Activated CD8-positive, alpha-beta memory T cell treated with anti-CD3 and anti-CD28 coated beads, Interleukin-2, amount 10 ng/mL, durations not matched to agents 7 days and 5 days (primary cell): ENCODE measurements around the gene AKT2. TPM values are rescaled to one million over a fixed set of nuclear protein-coding genes. Genes with fewer than 3 reads are reported as not detected.
"Not testable (repeated sequence)": the region's sequence is repeated elsewhere in the genome, so short reads cannot be mapped to it uniquely, and the experiment has no call there.

Source experiments
- ATAC-seq: fragments of 150-1000 bp; cut with Tn5 transposase; one replicate; pipeline ENCODE4 v1.10.0; 2021; ENCODE audit warnings: moderate library complexity
- CTCF ChIA-PET: fragments of 350-600 bp; sonication (Branson Sonifier 250); formaldehyde crosslinking; loops from one replicate; lab custom pipeline; 2021; ENCODE audit warnings: antibody characterized with exemption; lab: Charles Lee
- DNase-seq: peaks from one replicate; pipeline ENCODE4 v3.0.0-alpha.2; 2020
- H3K27ac Mint-ChIP-seq: one replicate; pipeline ENCODE4 v1.8.0; 2021; ENCODE audit warnings: mild to moderate bottlenecking, mixed read lengths
- H3K27me3 Mint-ChIP-seq: one replicate; pipeline ENCODE4 v1.8.0; 2021; ENCODE audit warnings: mixed read lengths
- H3K36me3 Mint-ChIP-seq: one replicate; pipeline ENCODE4 v1.8.0; 2021; ENCODE audit warnings: mild to moderate bottlenecking, mixed read lengths
- H3K4me1 Mint-ChIP-seq: one replicate; pipeline ENCODE4 v1.8.0; 2021; ENCODE audit warnings: mixed read lengths
- H3K4me3 Mint-ChIP-seq: one replicate; pipeline ENCODE4 v1.8.0; 2021; ENCODE audit warnings: mild to moderate bottlenecking, moderate library complexity, mixed read lengths
- H3K9me3 Mint-ChIP-seq: one replicate; pipeline ENCODE4 v1.8.0; 2022; ENCODE audit warnings: low read depth, mixed read lengths
- total RNA-seq, 2 experiments: library from RNA; stranded (reverse); gene quantifications; one replicate each; pipeline ENCODE4 v1.2.3, GENCODE V29; 2021

AKT2 gene
- 100 to 1,000 TPM; 141 to 172 TPM for total RNA-seq

DNA sequence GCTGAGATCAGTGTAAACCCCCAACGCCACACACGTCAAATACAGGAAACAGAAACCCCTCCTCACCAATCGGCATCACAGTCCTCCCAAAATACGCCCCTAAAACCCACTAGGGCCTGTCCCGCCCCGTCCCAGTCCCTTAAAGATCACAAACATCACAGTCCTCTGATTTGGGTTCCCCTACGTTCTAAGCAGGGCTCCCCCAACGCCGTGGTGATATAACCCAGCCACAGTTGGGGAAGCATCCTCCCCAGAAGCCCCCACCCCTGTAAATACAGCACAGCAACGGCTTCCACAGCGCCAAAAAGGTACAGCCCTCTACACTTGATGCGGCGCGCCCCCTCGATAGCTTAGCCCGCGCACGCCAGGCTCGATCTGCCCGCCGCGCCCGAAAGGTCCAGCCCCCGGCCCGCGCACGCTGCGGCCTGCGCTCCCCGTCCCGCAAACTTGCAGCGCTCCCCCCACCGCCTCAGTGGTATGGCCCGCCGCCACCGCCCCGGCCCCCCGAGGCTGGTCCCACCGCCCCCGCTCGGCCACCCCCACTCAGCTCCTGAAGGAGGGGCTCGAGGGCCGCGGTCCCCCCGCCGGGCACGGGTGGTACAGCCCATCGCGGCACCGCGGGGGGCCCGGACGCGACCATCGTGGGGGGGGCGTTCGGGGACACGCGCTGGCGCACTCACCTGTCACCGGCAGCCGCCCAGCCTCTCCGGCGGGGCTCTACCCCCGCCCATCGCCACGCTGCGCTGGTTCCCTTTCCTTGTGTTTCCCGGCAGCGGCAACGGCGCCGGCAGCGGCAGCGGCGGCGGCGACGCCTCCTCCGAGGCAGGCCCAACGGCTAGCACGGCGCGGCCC, at the start of gene AKT2:
Gene AKT2 (minus strand): TSS at position 845 of the 852 bp plus-strand sequence. CDS start 20,078 bp downstream, outside the sequence.
- Mint-ChIP-seq H3K27me3 (no peaks in the 10 kb centered on the region), H3K4me3 (peak within 1 kb of the TSS; percentile 86), H3K27ac (peak within 1 kb of the TSS; percentile 99), H3K9me3 (no peaks in the 10 kb centered on the region), H3K36me3 (no peaks in the 10 kb centered on the region), H3K4me1 (peaks cover 49% of the 10 kb centered on the region)
- CTCF ChIA-PET: interaction anchor here (1.1 to 2.8 kb wide), 8 partner anchors 9 to 350 kb away, joined by 3 to 13 read pairs (median 4); no protein-coding TSS in a partner anchor
- ATAC-seq (peak; percentile 63), DNase-seq (peak; percentile 79)

DNA sequence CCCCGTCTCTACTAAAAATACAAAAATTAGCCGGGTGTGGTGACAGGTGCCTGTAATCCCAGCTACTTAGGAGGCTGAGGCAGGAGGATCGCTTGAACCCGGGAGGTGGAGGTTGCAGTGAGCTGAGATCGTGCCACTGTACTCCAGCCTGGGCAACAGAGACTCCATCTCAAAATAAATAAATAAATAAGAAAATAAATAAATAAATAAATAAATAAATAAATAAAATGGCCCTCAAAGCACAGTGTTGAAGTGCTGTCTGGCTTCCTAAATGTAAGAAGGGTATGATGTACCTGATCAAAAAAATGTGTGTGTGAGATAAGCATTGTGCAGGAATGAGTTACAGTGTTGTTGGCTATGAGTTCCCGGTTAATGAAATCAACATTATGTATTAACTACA, 47.9 kb upstream of the AKT2 start:
- H3K36me3 Mint-ChIP-seq: peaks cover 34% of the 10 kb centered on the region
- H3K4me3 Mint-ChIP-seq, H3K27me3 Mint-ChIP-seq, H3K9me3 Mint-ChIP-seq, H3K27ac Mint-ChIP-seq, H3K4me1 Mint-ChIP-seq, CTCF ChIA-PET, ATAC-seq, DNase-seq: not testable (repeated sequence)

DNA sequence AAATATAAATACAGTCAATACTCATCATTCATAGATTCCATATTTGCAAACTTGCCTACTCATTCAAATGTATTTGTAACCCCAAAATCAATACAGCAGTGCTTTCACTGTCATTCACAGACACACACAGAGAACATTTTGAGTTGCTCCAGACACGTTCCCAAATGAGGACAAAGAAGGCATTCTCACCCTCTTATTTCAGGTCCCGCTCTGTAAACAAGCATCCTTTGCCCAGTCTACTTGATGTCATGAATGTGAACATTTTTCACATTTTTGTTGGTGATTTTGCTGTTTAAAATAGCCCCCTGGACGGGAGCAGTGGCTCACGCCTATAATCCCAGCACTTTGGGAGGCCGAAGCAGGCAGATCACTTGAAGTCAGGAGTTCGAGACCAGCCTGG, 47.5 kb upstream of the AKT2 start:
- no peak for DNase-seq
- CTCF ChIA-PET: no interaction called here
- H3K27me3 Mint-ChIP-seq: no peaks in the 10 kb centered on the region

DNA sequence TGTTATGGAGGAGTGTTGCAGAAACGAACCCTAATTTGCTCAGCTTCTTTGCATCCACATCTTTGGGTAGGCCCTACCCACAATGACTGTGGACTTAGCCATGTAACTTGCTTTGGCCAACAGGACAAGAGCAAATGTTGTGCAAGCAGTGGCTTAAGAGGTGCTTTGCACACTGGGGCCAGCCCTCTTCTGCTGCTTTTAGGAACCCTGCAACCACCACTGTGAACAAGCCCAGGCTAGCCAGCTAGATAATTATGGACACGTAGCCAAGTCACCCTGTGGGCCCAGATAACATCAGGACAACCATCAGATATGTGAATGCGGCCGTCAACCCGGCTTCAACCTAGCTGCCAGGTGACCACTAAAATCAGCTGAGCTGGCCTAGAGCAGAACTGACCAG, 45.9 kb upstream of the AKT2 start:
- ATAC-seq (no peak), DNase-seq (no peak)
- CTCF ChIA-PET: interaction anchor here (2.2 kb wide), 1 partner anchor 26 kb away, joined by 10 read pairs; no protein-coding TSS in a partner anchor
- Mint-ChIP-seq H3K9me3 (no peaks in the 10 kb centered on the region), H3K36me3 (peaks cover 33% of the 10 kb centered on the region), H3K27ac (no peak overlapping the region), H3K4me3 (no peak overlapping the region), H3K27me3 (no peaks in the 10 kb centered on the region), H3K4me1 (no peaks in the 10 kb centered on the region)

More for the DNA sequence above, 47.5 kb upstream of the AKT2 start:
- no peak for ATAC-seq
- Mint-ChIP-seq H3K36me3 (peaks cover 36% of the 10 kb centered on the region), H3K4me1 (no peaks in the 10 kb centered on the region), H3K9me3 (no peaks in the 10 kb centered on the region), H3K4me3 (no peak overlapping the region), H3K27ac (no peak overlapping the region)

DNA sequence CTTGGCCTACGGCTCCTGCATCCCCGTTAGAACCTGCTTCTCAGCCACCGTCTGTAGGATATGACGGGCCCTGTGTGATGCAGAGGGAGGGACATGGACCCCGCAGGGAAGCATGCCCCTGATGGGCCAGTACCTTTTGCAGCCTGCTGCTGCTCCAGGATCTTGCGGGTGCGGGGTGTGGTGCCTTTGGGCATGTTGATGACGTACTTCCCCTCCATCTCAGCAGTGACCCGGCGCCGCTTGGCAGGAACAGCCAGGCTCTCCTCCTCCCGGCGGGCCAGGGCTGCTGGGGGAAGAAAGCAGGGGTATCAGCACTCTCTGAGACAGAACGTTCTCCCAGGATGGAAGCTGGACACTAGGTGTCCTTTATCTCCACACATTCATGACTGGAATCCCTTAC, 41.1 kb upstream of the AKT2 start:
- CTCF ChIA-PET: no interaction called here
- Mint-ChIP-seq H3K27ac (no peak overlapping the region), H3K9me3 (no peaks in the 10 kb centered on the region), H3K4me1 (no peaks in the 10 kb centered on the region), H3K36me3 (peaks cover 37% of the 10 kb centered on the region), H3K27me3 (no peaks in the 10 kb centered on the region), H3K4me3 (no peak overlapping the region)
- ATAC-seq (no peak), DNase-seq (no peak)

DNA sequence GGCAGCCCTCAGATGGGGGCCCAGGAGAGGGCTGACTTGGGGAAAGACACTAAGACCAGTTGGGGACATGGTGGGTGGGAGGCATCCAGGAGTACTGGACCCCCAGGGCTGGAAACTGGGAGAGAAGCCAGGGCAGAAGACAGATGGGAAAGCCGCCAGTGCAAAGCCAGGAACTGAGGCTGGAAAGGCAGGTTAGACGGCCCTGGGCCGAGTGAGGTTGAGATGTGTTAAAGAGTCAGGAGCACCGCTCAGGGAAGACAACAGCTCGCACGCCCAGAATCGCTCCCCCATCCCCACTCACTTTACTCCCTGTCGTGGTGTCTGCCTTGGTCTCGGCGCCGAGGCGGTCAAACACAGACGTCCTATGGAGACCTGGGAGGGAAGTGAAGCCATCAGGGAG, 38.6 kb upstream of the AKT2 start:
- Mint-ChIP-seq H3K4me1 (no peaks in the 10 kb centered on the region), H3K9me3 (no peaks in the 10 kb centered on the region), H3K36me3 (peaks cover 33% of the 10 kb centered on the region), H3K27ac (peak overlapping the region; percentile 40), H3K4me3 (no peak overlapping the region), H3K27me3 (no peaks in the 10 kb centered on the region)
- CTCF ChIA-PET: no interaction called here
- no peak for ATAC-seq
- DNase-seq: no peak

DNA sequence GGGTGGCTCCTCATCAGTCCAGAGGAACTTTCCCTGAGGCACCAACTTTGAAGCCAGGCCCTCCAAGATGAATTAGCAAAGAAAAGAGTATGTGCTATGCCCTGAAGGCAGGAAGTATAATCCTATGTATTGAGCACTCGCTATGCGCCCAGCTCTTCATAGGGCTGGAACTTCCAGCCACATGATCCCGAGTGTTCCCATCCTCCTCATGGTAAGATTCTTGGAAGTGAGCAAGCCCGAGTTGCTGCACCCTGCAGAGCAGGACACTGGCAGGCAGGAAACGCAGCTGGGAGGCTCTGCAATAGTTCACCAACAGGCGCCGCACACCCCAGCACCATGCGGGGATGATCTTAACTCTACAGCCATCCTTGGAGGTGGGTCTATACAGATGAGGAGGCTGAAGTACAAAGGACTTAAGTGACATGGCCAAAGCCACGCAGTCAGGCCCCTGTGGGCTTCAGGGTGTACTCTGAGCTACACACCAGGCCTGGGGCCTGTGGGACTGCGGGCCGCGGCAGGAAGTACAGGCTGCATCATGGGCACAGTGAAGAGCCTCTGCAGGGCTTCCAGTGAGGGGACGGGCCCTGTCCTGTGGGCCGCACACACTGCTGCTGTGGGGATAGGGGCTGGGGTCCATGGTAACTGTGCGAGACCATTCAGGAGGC, 37.9 kb upstream of the AKT2 start:
- CTCF ChIA-PET: interaction anchor here (2.3 kb wide), 1 partner anchor 18 kb away, joined by 8 read pairs; no protein-coding TSS in a partner anchor
- no peak for ATAC-seq
- Mint-ChIP-seq H3K27ac (peak overlapping the region; percentile 15), H3K4me1 (no peaks in the 10 kb centered on the region), H3K27me3 (no peaks in the 10 kb centered on the region), H3K36me3 (peaks cover 31% of the 10 kb centered on the region), H3K9me3 (no peaks in the 10 kb centered on the region), H3K4me3 (no peak overlapping the region)
- no peak for DNase-seq

DNA sequence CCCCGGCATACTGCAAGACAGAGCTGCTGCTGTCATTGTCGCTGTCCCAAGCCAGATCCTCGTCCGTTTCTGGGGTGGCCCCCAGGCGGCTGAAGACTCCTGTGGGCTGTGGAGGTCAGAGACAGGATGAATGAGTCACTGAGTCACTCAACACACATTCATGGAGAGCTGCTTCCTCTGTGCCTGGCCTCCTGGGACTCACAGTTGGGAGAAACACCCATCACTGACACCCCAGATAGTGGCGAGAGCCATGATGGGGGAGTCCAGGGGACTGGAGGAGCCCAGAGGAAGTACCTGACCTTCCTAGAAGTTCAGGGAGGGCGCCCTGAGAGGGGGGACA, 37.1 kb upstream of the AKT2 start:
- DNase-seq (no peak), ATAC-seq (no peak)
- CTCF ChIA-PET: interaction anchor here (2.3 kb wide), 1 partner anchor 17 kb away, joined by 8 read pairs; no protein-coding TSS in a partner anchor
- no peaks in the 10 kb centered on the region for H3K9me3 Mint-ChIP-seq
- H3K27me3 Mint-ChIP-seq: no peaks in the 10 kb centered on the region
- no peaks in the 10 kb centered on the region for H3K4me1 Mint-ChIP-seq
- H3K27ac Mint-ChIP-seq: no peak overlapping the region
- peaks cover 26% of the 10 kb centered on the region for H3K36me3 Mint-ChIP-seq
- no peak overlapping the region for H3K4me3 Mint-ChIP-seq

DNA sequence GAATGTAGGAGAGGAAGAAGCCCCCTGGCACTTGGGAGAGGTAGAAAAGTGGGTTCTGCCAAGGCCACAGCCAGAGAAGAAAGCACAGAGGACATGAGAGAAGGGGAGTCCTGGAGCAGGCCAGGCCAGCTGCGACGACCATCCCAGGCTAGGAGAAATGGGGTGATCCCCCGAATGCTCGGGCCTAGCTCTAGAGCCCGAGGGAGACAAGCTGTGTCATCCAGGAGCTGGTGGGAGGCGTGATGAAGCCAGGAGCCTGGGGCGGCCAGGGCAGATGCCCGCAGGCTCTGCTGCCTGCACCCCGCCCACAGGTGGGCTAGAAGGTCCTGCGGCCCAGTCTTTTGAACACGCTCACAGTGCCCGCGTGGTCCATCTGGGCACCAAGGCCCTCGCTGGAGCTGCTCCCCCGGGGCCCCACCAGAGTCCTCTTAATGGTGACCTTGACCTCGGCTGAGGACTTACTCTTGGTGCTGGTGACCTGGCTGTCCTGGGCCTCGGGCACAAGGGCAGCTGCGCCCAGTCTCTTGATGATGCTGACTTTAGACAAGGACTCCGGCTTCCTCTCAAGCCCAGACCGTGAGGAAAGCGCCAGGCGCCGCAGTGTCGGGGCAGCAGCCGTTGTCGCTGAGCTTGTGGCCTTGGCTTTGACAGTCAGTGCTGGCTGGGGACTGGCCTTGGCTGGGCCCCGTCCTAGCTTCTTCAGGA, 36.6 kb upstream of the AKT2 start:
- Mint-ChIP-seq H3K4me3 (no peak overlapping the region), H3K27me3 (no peaks in the 10 kb centered on the region), H3K9me3 (no peaks in the 10 kb centered on the region), H3K27ac (no peak overlapping the region), H3K36me3 (peaks cover 26% of the 10 kb centered on the region), H3K4me1 (no peaks in the 10 kb centered on the region)
- DNase-seq (no peak), ATAC-seq (no peak)
- CTCF ChIA-PET: interaction anchor here (2.3 kb wide), 1 partner anchor 17 kb away, joined by 8 read pairs; no protein-coding TSS in a partner anchor

DNA sequence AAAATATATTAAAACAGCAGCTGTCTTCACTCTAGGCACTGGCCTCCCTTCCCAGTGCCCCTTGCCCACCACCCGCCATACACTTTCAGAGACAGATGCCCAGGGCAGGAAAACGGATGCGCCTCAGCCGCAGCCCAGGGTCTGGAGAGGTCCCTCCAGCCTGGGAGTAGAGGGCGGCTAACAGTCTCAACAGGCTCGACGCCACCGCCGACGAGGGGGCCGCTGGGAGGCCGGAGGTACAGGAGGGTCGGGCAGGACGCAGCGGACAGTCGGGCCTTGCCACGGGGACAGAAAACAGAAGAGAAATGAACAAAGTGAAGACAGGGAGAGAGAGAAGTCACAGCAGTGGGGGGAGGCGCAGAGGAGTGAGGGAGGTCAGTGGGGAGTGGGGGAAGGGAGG, 35.9 kb upstream of the AKT2 start:
- Mint-ChIP-seq H3K4me1 (no peaks in the 10 kb centered on the region), H3K27me3 (no peaks in the 10 kb centered on the region), H3K4me3 (no peak overlapping the region), H3K27ac (no peak overlapping the region), H3K9me3 (no peaks in the 10 kb centered on the region), H3K36me3 (peaks cover 29% of the 10 kb centered on the region)
- DNase-seq: no peak
- CTCF ChIA-PET: interaction anchor here (2.3 kb wide), 1 partner anchor 16 kb away, joined by 8 read pairs; no protein-coding TSS in a partner anchor
- ATAC-seq: no peak

DNA sequence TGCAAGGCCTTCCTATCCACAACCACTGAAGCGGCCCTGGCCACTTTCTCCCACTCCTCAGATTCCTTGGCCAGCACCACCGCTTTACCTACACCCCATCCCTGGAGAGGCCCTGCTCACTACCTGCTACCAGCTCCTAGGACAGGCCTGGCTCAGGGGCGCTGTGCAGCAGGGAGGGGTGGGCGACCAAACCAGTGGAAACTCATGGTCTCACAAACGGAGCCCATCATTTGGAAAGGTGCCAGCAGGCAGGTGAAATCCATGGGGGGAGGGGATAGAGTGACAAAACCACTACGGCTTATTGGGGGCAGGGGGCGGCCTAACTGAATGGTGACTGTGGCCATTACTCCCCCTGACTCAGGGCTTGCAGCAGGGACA, 35.4 kb upstream of the AKT2 start:
- no peak for DNase-seq
- CTCF ChIA-PET: interaction anchor here (1.5 kb wide), 2 partner anchors 15 to 19 kb away, joined by 3 to 4 read pairs; no protein-coding TSS in a partner anchor
- no peaks in the 10 kb centered on the region for H3K27me3 Mint-ChIP-seq
- H3K27ac Mint-ChIP-seq: no peak overlapping the region
- H3K4me3 Mint-ChIP-seq: no peak overlapping the region
- H3K9me3 Mint-ChIP-seq: no peaks in the 10 kb centered on the region
- H3K4me1 Mint-ChIP-seq: no peaks in the 10 kb centered on the region
- peaks cover 25% of the 10 kb centered on the region for H3K36me3 Mint-ChIP-seq
- ATAC-seq: no peak

DNA sequence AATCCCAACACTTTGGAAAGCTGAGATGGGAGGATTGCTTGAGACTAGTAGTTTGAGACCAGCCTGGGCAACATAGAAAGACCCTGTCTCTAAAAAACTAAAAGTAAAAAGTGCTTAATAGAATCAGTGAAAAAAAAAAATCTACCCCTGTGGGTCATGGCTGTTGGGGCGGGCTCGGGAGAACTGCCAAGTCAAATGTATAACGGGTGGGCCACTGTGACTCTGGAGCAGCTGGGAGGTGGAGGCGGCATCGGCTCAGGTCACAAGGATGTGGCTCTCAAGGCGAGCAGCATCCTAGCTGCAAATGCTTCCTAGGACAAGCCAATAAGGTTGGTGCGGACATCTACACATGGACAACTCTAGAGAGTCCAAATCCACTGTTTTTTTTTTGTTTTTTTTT, 32.2 kb upstream of the AKT2 start:
- Mint-ChIP-seq H3K4me3 (no peak overlapping the region), H3K36me3 (peaks cover 8% of the 10 kb centered on the region), H3K27me3 (no peaks in the 10 kb centered on the region), H3K9me3 (no peaks in the 10 kb centered on the region), H3K27ac (no peak overlapping the region), H3K4me1 (peaks cover 7% of the 10 kb centered on the region)
- DNase-seq (no peak), ATAC-seq (no peak)
- CTCF ChIA-PET: interaction anchor here (1.1 kb wide), 2 partner anchors 12 to 167 kb away, joined by 3 to 4 read pairs; no protein-coding TSS in a partner anchor
